ENCODE data around the gene FAM237B.

- no peak for TF ChIP-seq TAF7 (optimal IDR thresholded peaks at IDR 0.05; ENCODE audit: borderline replicate concordance, low read depth, low read length)
- no peak for TF ChIP-seq POLR2A (IDR thresholded peaks at IDR 0.05; ENCODE audit: control extremely low read depth in 1 of 2, low read depth in 2 of 2, low read length in 2 of 2)
- TF ChIP-seq CTCF (IDR thresholded peaks at IDR 0.05; ENCODE audit: control extremely low read depth in 1 of 3, insufficient read depth in 1 of 3, low read depth in 1 of 3, low read length in 3 of 3): peak in 2 of 3 experiments; percentile 57 to 75; a peak in 3 of 4 replicates
- no peak for TF ChIP-seq EZH2 (IDR thresholded peaks at IDR 0.05; ENCODE audit: low read depth, low read length, severe bottlenecking)
These were observed 22.7 kb downstream of the FAM237B start for GRCh38 chr7:90298145-90299038.
